ENCODE results near the gene SERPINF2.
"Not testable (repeated sequence)": the region's sequence is repeated elsewhere in the genome, so short reads cannot be mapped to it uniquely, and the experiment has no call there.

The SERPINF2 gene

DNA sequence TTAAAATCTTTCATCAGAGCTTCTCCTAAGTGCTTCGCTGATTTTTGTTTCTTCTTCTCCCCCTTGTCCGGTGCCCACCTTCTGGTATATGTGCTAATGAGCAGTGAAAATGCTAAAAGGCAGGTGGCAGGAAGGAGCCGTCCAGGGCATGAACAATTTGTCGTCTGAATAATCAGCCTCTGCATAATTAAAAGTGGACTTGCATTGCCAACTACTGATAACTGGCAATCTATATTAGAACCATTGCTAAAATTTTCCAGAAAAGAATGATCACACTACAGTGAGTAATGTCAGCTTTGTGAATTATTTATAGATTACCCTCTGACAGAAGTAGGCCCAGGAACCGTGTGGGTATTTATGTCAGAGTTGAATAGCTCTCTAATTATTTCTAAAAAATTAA, 47.3 kb downstream of the SERPINF2 start:
- DNase-seq (ENCODE audit: low read depth in 3 of 3), result no peak

DNA sequence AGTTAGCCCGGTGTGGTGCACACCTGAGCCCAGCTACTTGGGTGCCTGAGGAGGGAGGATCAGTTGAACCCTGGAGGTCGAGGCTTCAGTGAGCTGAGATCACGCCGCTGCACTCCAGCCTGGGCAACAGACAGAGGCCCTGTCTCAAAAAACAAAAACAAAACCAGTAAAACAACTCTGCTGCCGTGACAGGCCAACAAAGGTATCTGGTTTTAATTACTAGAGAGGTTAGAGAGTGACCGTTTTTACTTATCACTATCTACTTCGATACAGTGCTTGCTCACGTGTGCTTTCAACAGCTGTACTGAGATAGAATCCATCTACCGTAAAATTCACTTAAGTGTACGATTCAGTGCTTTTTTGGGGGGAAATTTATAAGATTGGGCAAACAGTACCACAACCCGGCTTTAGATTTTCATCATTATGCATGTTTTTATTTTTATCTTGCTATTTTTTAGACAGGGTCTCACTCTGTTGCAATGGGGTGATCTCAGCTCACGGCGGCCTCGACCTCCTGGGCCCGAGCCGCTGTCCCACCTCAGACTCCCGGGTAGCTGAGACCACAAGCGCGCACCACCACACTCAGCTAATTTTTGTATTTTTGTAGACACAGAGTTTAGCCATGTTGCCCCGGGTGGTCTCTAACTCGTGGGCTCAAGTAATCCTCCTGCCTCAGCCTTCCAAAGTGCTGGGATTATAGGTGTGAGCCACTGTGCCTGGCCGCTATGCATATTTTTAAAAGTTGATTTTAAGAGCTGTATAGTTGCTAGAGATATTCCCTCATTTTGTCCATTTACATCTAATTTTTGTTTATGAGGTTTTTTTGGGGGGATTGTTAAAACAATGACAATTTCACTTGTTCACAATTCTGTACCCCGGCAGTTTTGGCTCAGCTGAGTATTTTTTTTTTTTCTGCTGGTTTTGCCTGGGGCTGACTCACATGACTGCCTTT, 50.1 kb downstream of the SERPINF2 start:
- DNase-seq (ENCODE audit: low read depth in 3 of 3), result no peak

DNA sequence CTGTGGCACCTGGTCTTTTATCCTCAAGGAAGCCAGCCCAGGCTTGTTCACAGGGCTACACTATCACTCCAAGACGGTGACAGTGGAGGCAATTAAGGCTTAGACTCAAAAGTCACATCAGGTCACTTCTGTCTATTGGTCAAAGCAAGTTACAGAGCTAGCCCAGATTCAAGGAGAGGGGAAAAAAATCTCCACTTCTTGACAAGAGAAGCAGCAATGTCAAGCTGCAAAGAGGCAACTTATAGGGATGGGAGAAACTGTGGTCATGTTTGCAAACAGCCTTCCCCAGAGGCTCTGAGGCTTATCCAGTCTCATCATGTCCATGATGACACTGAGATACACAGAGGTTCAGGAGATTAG, 50.8 kb downstream of the SERPINF2 start:
- no peak for DNase-seq (ENCODE audit: low read depth in 3 of 3)

DNA sequence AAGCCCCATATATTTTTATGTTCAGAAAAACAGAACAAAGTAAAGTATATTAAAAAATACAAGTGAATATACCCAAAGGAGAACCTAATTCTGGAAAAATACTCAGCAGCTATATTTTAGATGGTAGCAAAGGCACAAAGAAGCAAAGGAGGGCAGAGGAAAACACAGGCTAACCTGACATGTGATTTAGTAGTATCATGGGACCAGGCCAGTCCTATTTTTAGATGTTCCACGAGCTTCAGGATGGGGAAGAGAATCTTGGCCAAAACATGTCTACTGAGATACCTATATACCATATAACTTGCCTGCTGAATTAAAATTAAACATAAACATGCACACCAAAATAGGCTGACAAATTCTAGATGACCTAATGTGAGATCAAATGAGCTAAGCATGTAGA, 54.1 kb downstream of the SERPINF2 start:
- no peak for DNase-seq (ENCODE audit: low read depth in 3 of 3)

DNA sequence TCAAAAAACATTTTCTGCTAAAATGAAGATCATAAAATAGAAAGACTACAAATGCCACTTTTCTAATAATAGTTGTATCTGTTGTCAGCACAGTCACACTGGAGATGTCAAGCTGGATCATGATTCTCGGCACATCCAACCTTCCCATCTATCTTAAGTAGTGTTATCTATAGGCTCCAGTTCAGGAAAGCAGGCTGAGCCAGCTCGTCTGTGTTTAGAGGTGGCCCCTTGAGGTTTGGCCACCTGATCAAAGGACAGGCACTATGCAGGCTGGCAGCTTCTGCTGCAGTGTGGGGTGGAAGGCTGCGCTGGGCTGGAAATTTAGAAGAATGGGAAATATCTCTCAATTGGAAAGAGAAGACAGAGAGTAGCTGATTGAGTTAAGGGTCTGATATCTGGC, 54.7 kb downstream of the SERPINF2 start:
- no peak for DNase-seq (ENCODE audit: low read depth in 3 of 3)

DNA sequence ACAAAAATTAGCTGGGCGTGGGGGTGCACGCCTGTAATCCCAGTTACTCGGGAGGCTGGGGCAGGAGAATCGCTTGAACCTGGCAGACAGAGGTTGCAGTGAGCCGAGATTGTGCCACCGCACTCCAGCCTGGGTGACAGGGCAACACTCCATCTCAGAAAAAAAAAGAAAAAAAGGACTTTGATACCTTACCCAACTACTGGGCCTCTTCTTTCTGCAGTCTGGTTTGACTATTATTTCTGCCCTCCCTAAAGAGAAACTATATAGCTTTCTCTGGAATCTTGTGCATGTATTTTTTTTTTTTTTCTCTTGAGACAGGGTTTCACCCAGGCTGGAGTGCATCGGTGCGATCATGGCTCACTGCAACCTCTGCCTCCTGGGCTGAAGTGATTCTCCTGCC, 55.2 kb downstream of the SERPINF2 start:
- DNase-seq (ENCODE audit: low read depth in 3 of 3), result not testable (repeated sequence)

DNA sequence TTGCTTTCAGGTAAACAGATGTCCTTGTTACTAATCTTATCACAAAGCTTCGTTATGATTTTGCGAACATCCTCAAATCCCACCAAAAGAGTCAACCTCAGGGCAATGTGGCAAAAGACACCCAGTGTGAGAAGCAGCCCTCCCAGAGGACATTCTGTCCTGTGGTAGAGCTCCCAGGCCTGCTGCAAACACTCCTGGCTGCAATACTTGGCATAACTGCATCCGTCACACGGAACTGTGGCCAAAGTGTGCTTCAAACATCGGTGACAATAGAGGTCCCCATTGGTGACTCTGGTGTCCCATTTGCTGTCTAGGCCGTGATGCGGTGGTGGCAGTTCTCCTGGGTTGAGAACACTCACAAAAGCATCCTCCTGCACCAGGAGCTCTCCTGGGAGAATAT, 57.6 kb downstream of the SERPINF2 start:
- no peak for DNase-seq (ENCODE audit: low read depth in 3 of 3)

DNA sequence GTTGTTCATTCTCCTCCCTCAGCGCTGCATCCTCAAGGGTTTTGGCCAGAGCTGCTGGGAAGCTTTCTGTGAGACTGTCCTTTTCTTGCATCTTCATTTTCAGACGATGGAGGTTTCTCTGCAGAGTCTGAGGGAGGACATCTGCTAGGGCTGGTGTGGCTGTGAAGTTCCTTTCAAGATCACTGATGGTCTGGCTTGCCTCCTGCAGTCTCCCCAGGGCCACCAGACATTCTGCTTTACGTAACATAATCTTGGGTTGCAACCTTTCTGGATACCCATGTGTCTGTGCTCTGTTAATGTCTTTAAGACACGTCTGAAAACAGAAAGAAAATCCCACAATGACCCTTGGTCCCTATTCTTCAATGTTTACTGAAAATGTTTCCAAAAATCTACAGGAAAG, 58.0 kb downstream of the SERPINF2 start:
- no peak for DNase-seq (ENCODE audit: low read depth in 3 of 3)

DNA sequence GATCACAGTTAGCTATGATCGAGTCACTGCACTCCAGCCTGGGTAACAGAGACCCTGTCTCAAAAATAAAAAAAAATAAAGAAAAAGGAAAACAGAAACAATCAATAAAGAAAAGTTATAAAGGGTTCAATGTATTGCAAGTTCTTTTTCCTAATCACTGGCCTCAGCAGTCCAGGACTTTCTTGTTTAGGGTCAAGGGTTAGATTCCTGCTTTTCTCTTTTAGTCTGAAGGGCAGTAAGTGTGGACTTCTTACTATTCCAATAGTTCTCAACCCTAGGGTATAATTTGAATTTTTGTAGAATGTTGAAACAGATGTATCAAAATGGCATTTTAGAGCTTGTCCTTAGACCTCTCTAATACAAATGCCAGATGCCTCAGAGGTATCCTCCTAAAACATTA, 59.8 kb downstream of the SERPINF2 start:
- DNase-seq (ENCODE audit: low read depth in 3 of 3), result no peak

DNA sequence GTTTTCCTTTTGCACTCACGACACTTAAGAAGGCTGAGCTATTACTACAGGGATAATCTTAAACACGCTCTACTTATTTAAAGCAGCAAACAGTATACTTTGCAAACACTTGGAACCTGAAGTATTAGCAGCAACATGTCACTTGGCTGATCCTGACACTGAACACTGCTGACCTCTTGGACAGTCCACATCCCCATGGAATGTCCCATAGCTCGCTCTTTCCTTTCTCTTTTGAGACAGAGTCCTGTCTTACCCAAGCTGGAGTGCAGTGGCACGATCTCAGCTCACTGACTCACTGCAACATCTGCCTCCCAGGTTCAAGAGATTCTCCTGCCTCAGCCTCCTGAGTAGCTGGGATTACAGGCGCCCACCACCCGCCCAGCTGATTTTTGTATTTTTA, 60.6 kb downstream of the SERPINF2 start:
- no peak for DNase-seq (ENCODE audit: low read depth in 3 of 3)
